Endothelial cell (in vitro differentiated cells): Measurements from ENCODE around the gene EDEM2. TPM values are rescaled to one million over a fixed set of nuclear protein-coding genes. Genes with fewer than 3 reads are reported as not detected.
"Not testable (repeated sequence)": the region's sequence is repeated elsewhere in the genome, so short reads cannot be mapped to it uniquely, and the experiment has no call there.

Experiments used
- DNase-seq: peaks from one replicate; pipeline ENCODE4 v3.0.0; 2021; ENCODE audit warnings: low spot score
- H3K27ac Mint-ChIP-seq: one replicate; pipeline ENCODE4 v1.8.0; 2021; ENCODE audit warnings: mixed read lengths, inconsistent platforms; ENCODE audit not compliant: unreplicated experiment
- H3K27me3 Mint-ChIP-seq: one replicate; pipeline ENCODE4 v1.8.0; 2021; ENCODE audit warnings: mild to moderate bottlenecking, moderate library complexity, mixed read lengths, inconsistent platforms; ENCODE audit not compliant: unreplicated experiment
- H3K36me3 Mint-ChIP-seq: one replicate; pipeline ENCODE4 v1.8.0; 2021; ENCODE audit warnings: mild to moderate bottlenecking, low read depth, mixed read lengths, inconsistent platforms; ENCODE audit not compliant: unreplicated experiment
- H3K4me1 Mint-ChIP-seq: one replicate; pipeline ENCODE4 v1.8.0; 2021; ENCODE audit warnings: mild to moderate bottlenecking, mixed read lengths, inconsistent platforms; ENCODE audit not compliant: unreplicated experiment
- H3K4me3 Mint-ChIP-seq: one replicate; pipeline ENCODE4 v1.8.0; 2021; ENCODE audit warnings: mild to moderate bottlenecking, mixed read lengths, inconsistent platforms; ENCODE audit not compliant: unreplicated experiment
- H3K9me3 Mint-ChIP-seq: one replicate; pipeline ENCODE4 v1.8.0; 2021; ENCODE audit warnings: mixed read lengths, inconsistent platforms; ENCODE audit not compliant: unreplicated experiment
- CTCF ChIP-seq: fragments of 200-600 bp; sonication (generic); IDR thresholded peaks from one replicate; pipeline ENCODE4 v1.5.0; 2021; ENCODE audit warnings: antibody characterized with exemption; ENCODE audit not compliant: unreplicated experiment
- total RNA-seq: library from RNA; stranded (reverse); fragmentation: NEBNext Ultra II Directional; extraction: Animal tissue kit (Norgen Biotek cat#: 25700); gene quantifications from one replicate; pipeline ENCODE4 v1.2.1, GENCODE V29; 2021; ENCODE audit not compliant: unreplicated experiment

Gene EDEM2
- total RNA-seq, 1 donor from 2014 or later, result 43.5 TPM

DNA sequence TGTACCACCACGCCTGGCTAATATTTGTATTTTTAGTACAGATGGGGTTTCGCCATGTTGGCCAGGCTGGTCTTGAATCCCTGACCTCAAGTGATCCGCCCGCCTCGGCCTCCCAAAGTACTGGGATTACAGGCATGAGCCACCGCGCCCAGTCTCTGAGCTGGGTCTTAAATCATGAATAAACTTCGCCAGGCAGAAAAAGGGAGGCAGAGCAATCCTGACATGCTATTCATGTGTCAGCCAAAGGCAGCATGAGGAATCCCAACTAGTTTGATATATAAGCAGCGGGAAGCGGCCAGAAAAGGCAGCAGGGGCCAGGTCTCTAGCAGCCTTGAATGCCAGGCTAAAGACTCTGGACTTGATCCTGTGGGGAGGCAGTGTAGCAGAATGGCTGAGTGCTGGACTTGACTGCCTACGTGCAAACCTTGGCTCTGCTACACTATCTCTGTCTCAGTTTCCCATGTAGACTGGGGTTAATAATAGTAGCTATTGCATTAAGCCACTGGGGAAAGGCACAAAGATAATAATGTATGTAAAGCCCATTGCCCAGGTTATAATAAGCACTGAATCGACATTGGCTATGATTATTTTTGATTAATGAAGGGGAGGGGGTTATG lies 26.5 kb upstream of the EDEM2 start:
- no peak for TF ChIP-seq CTCF
- Mint-ChIP-seq H3K27me3 (peaks cover 6% of the 10 kb centered on the region), H3K27ac (peak overlapping the region; percentile 61), H3K4me3 (peak overlapping the region; percentile 99), H3K9me3 (no peaks in the 10 kb centered on the region), H3K4me1 (peaks cover 40% of the 10 kb centered on the region), H3K36me3 (peaks cover 37% of the 10 kb centered on the region)
- no peak for DNase-seq

DNA sequence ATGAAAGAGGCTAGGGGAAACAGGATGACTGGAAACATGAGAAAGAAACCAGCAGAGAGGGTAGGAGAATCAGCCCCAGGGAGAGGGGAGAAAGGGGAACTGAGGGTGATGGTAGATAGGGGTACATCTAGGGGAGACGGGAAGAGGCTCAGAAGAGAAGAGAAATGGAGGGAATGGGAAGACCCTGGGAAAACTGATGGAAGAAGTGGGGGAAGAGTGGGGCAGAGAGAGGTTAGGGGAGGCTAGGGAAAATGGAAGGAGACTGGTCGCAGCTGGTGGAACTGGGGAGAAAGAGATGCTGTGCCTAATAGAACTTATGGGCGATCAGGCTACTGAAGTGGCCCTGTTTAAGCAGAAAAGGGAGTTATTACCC lies 25.3 kb upstream of the EDEM2 start:
- peak overlapping the region; percentile 99 for H3K4me3 Mint-ChIP-seq
- no peaks in the 10 kb centered on the region for H3K9me3 Mint-ChIP-seq
- H3K27me3 Mint-ChIP-seq, result peaks cover 6% of the 10 kb centered on the region
- peaks cover 47% of the 10 kb centered on the region for H3K4me1 Mint-ChIP-seq
- no peak for TF ChIP-seq CTCF
- peak overlapping the region; percentile 94 for H3K27ac Mint-ChIP-seq
- H3K36me3 Mint-ChIP-seq, result peaks cover 32% of the 10 kb centered on the region
- DNase-seq, result no peak

DNA sequence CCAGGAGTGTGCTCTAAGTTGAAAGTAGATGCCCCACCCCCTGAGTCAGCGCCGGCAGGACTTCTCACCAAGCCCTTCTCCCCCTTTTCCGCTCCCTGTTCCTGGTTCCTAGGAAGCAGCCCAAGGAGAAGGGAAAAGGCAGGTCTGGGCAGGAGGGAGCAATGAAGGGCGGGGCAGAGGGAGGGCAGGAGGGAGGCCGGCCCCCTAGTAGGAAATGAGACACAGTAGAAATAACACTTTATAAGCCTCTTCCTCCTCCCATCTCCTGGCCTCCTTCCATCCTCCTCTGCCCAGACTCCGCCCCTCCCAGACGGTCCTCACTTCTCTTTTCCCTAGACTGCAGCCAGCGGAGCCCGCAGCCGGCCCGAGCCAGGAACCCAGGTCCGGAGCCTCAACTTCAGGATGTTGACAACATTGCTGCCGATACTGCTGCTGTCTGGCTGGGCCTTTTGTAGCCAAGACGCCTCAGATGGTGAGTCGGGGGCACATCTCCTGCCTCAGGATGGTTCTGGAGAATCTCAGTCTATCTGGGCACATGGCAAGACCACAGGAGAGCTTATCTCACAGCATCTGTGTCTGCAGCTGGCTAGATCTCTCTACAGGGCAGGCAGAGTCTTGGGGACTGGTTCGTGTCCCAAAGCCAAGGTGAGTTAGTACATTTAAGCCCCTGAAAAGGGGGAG lies 24.8 kb upstream of the EDEM2 start, which contains the start of gene PROCR:
Gene PROCR, plus strand, starts transcription at position 320 of the 681 bp plus-strand sequence. Its CDS starts 83 bp downstream, at position 403.
- H3K4me3 Mint-ChIP-seq, result peak within 1 kb of the TSS; percentile 99
- H3K9me3 Mint-ChIP-seq, result no peaks in the 10 kb centered on the region
- peak; percentile 73 for DNase-seq
- TF ChIP-seq CTCF, result no peak
- H3K27me3 Mint-ChIP-seq, result peaks cover 6% of the 10 kb centered on the region
- H3K27ac Mint-ChIP-seq, result peak within 1 kb of the TSS; percentile 94
- peaks cover 29% of the 10 kb centered on the region for H3K36me3 Mint-ChIP-seq
- H3K4me1 Mint-ChIP-seq, result peaks cover 51% of the 10 kb centered on the region

- Mint-ChIP-seq H3K9me3 (no peaks in the 10 kb centered on the region), H3K27ac (peak overlapping the region; percentile 64), H3K4me1 (peaks cover 55% of the 10 kb centered on the region), H3K4me3 (peak overlapping the region; percentile 99), H3K27me3 (peaks cover 6% of the 10 kb centered on the region), H3K36me3 (peaks cover 24% of the 10 kb centered on the region)
- no peak for DNase-seq
- no peak for TF ChIP-seq CTCF
Observed at GRCh38 chr20:35171438-35171752, 24.3 kb upstream of the EDEM2 start.

DNA sequence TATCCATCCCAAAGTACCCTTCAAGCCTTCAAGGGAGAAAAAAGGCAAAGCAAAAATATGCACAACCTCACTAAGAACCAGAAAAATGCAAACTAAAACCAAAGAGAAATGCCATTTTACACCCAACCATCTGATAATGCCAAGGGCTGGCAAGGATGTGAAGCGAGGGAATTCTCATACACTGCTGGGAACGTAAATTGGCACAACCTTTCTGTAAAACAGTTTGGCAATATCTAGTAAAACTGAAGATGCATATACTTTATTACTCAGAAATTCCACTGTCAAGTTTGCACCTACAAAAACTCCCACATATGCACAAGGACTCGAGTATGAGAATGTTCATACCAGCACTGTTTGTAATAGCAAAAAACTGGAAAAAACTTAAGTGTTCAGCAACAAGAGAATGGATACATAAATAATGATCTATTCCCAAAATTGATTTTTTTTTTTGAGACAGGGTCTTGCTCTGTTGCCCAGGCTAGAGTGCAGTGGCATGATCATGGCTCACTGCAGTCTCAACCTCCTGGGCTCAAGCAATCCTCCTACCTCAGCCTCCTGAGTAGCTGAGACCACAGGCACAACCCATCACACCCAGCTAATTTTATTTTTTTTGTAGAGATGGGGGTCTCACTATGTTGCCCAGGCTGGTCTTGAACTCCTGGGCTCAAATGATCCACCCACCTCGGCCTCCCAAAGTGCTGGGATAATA lies 21.7 kb upstream of the EDEM2 start:
- not testable (repeated sequence) for H3K9me3 Mint-ChIP-seq, DNase-seq, H3K4me3 Mint-ChIP-seq, H3K36me3 Mint-ChIP-seq, H3K27me3 Mint-ChIP-seq
- peak overlapping the region; percentile 38 for H3K27ac Mint-ChIP-seq
- H3K4me1 Mint-ChIP-seq, result peaks cover 51% of the 10 kb centered on the region
